Liver (tissue), 9 donors: ENCODE results near the gene GAS6. TPM values are rescaled to one million over a fixed set of nuclear protein-coding genes. Genes with fewer than 3 reads are reported as not detected.
"Not testable (repeated sequence)": the region's sequence is repeated elsewhere in the genome, so short reads cannot be mapped to it uniquely, and the experiment has no call there.

ENCODE experiments used
- DNase-seq: peaks from one replicate; pipeline ENCODE4 v3.0.0-alpha.2; 2017; ENCODE audit warnings: low spot score
- H3K27ac ChIP-seq, 2 donors: one replicate each; pipeline ENCODE4 v1.7.0; 2013; ENCODE audit warnings: inconsistent platforms in 2 of 2, low read length in 2 of 2, control low read depth in 1 of 2, low read depth in 1 of 2, mild to moderate bottlenecking in 1 of 2
- H3K27me3 ChIP-seq, 4 donors: one replicate each; pipeline versions ENCODE4 v1.6.1 to v1.7.0; 2013; ENCODE audit warnings: low read length in 3 of 4, inconsistent platforms in 1 of 4, mild to moderate bottlenecking in 1 of 4, moderate library complexity in 1 of 4; ENCODE audit not compliant: control insufficient read depth in 4 of 4, insufficient read depth in 4 of 4
- H3K36me3 ChIP-seq, 4 donors: one replicate each; pipeline versions ENCODE4 v1.6.1 to v1.7.0; 2013; ENCODE audit warnings: low read length in 3 of 4, mild to moderate bottlenecking in 3 of 4, low read depth in 1 of 4, moderate library complexity in 1 of 4; ENCODE audit not compliant: control insufficient read depth in 4 of 4, insufficient read depth in 3 of 4
- H3K4me1 ChIP-seq, 4 donors: one replicate each; pipeline versions ENCODE4 v1.6.1 to v1.7.0; 2013; ENCODE audit warnings: low read length in 3 of 4, mild to moderate bottlenecking in 3 of 4, moderate library complexity in 1 of 4; ENCODE audit not compliant: control insufficient read depth in 4 of 4, insufficient read depth in 4 of 4
- H3K4me3 ChIP-seq, 3 donors: one replicate each; pipeline versions ENCODE4 v1.6.1 to v1.7.0; 2013; ENCODE audit warnings: low read length in 3 of 3, control low read depth in 1 of 3, low read depth in 1 of 3, mild to moderate bottlenecking in 1 of 3
- H3K9ac ChIP-seq, 2 donors: one replicate each; pipeline ENCODE4 v1.7.0; 2013; ENCODE audit warnings: low read length in 2 of 2, mild to moderate bottlenecking in 2 of 2, moderate library complexity in 2 of 2, control low read depth in 1 of 2, low read depth in 1 of 2
- H3K9me3 ChIP-seq, 4 donors: one replicate each; pipeline versions ENCODE4 v1.6.1 to v1.7.0; 2013; ENCODE audit warnings: low read length in 3 of 4; ENCODE audit not compliant: control insufficient read depth in 4 of 4
- GABPA ChIP-seq, 2 donors: IDR thresholded peaks in 1 of 2; conservative IDR thresholded peaks in 1 of 2; 2 replicates each; pipeline ENCODE4 v1.6.1; 2016; ENCODE audit warnings: antibody characterized with exemption in 2 of 2, mild to moderate bottlenecking in 1 of 2, moderate library complexity in 1 of 2
- HNF4G ChIP-seq: IDR thresholded peaks from 2 replicates; pipeline ENCODE4 v1.6.1; 2016; ENCODE audit warnings: antibody characterized with exemption
- NR2F2 ChIP-seq: IDR thresholded peaks from 2 replicates; pipeline ENCODE4 v1.6.1; 2016; ENCODE audit warnings: antibody characterized with exemption
- RXRA ChIP-seq, 2 donors: IDR thresholded peaks; 2 replicates each; pipeline ENCODE4 v1.6.1; 2017 to 2018; ENCODE audit warnings: antibody characterized with exemption in 2 of 2, mild to moderate bottlenecking in 1 of 2
- SP1 ChIP-seq: IDR thresholded peaks from 2 replicates; pipeline ENCODE4 v1.6.1; 2018; ENCODE audit warnings: antibody characterized with exemption, mild to moderate bottlenecking
- YY1 ChIP-seq: IDR thresholded peaks from 2 replicates; pipeline ENCODE4 v1.6.1; 2016; ENCODE audit warnings: antibody characterized with exemption, mild to moderate bottlenecking
- WGBS: extraction: QIAGEN DNeasy Blood & Tissue Kit; methylation state at CpG from one replicate; pipeline ENCODE4 v1.1.7; 2013; 5-methylcytosine and 5-hydroxymethylcytosine counted together
- polyA plus RNA-seq, 2 donors: library from polyadenylated mRNA; stranded (reverse) in 1 of 2; unstranded in 1 of 2; fragments of 200-250 nt in 1 of 2; fragments of >200 nt in 1 of 2; fragmentation: Nextera tagmentation in 1 of 2; extraction: Ambion mirVana in 1 of 2; gene quantifications; one replicate each; pipeline versions ENCODE4 v1.2.1 to v1.2.3, GENCODE V29; 2013 to 2015
- total RNA-seq, 2 donors: library from RNA; depleted of rRNA; stranded (reverse); fragments of >200 nt; gene quantifications; one replicate each; pipeline ENCODE4 v1.2.3, GENCODE V29; 2014
- TF ChIP-seq, protein P1 (sequence below): fragments of 150-350 bp; IDR thresholded peaks from 2 replicates; pipeline ENCODE4 v1.5.1; 2017; ENCODE audit warnings: improper control_type of control experiment, low read depth, low read length; ENCODE audit not compliant: missing input control
- TF ChIP-seq, protein P2 (sequence below): IDR thresholded peaks from 2 replicates; pipeline ENCODE4 v1.6.1; 2016; ENCODE audit warnings: antibody characterized with exemption
- TF ChIP-seq, protein P3 (sequence below): IDR thresholded peaks from 2 replicates; pipeline ENCODE4 v1.6.1; 2016; ENCODE audit warnings: antibody characterized with exemption
- donor health status: healthy.
- donor health status: healthy.
- donor health status: healthy.
- donor health status: healthy.
- donor health status: healthy.

The GAS6 gene
- total and polyA plus RNA-seq, 4 donors: 2.5 to 30.2 (median 9.1) TPM

DNA sequence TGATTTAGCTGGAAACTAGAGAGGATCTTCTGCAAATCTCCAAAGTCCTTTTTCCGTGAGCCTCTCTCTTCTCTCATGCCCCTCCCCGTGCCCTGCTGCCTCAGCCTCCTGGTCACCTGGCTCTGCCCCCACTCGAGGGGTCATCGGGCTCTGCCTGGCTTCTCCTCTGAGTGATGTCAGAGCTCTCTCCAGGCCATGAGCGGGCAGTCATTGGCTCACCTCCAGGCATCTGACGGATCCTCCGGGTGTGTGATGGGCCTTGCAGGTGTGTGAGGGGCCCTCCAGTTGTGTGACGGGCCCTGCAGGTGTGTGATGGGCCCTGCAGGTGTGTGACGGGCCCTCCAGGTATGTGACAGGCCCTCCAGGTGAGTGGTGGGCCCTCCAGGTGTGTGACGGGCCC is 10.3 kb upstream of the GAS6 start:
- WGBS: 87% methylated on average over 10 of the region's 10 CpGs
- Histone ChIP-seq H3K4me1 (no peaks in the 10 kb centered on the region), H3K4me3 (no peak overlapping the region), H3K27ac (no peak overlapping the region), H3K9ac (no peak overlapping the region), H3K36me3 (no peaks in the 10 kb centered on the region), H3K9me3 (no peaks in the 10 kb centered on the region), H3K27me3 (no peaks in the 10 kb centered on the region)
- no peak for DNase-seq
- TF ChIP-seq NR2F2 (no peak), SP1 (no peak)

DNA sequence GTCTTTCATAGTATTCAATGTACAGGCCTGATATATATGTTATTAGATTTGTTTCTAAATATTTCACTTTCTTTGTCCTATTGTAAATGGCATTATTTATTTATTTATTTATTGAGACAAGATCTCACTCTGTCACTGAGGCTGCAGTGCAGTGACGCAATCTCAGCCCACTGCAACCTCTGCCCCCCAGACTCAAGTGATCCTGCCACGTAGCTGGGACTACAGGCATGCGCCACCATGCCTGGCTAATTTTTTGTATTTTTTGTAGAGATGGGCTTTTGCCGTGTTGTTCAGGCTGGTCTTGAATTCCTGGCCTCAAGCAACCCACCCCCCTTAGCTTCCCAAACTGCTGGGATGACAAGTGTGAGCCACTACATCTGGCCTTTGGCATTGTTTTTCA is 5.4 kb upstream of the GAS6 start:
- H3K27ac ChIP-seq: no peak overlapping the region
- no peaks in the 10 kb centered on the region for H3K36me3 ChIP-seq
- H3K27me3 ChIP-seq: no peaks in the 10 kb centered on the region
- H3K9ac ChIP-seq: no peak overlapping the region
- no peak overlapping the region for H3K4me3 ChIP-seq
- peaks cover 0 to 5% (median 4%) of the 10 kb centered on the region in 4 donors for H3K4me1 ChIP-seq
- no peak for DNase-seq
- TF ChIP-seq YY1 (no peak), HNF4G (no peak)
- H3K9me3 ChIP-seq: no peaks in the 10 kb centered on the region
- WGBS: 92% methylated on average over 4 of the region's 4 CpGs

DNA sequence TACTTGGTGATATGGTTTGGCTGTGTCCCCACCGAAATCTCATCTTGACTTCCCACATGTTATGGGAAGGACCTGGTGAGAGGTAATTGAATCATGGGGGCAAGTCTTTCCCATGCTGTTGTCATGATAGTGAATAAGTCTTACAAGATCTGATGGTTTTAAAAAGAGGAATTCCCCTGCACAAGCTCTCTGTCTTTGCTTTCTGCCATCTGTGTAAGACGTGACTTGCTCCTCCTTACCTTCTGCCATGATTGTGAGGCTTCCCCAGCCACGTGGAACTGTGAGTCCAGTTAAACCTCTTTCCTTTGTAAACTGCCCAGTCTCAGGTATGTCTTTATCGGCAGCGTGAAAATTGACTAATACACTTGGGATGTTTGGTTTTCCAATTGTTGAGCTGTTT is 4.0 kb upstream of the GAS6 start:
- not testable (repeated sequence) for H3K9me3 ChIP-seq, DNase-seq, H3K36me3 ChIP-seq, H3K4me3 ChIP-seq, H3K27me3 ChIP-seq, H3K9ac ChIP-seq, H3K27ac ChIP-seq
- 63% methylated on average over 5 of the region's 5 CpGs for WGBS
- peaks cover 0 to 16% (median 7%) of the 10 kb centered on the region in 4 donors for H3K4me1 ChIP-seq

DNA sequence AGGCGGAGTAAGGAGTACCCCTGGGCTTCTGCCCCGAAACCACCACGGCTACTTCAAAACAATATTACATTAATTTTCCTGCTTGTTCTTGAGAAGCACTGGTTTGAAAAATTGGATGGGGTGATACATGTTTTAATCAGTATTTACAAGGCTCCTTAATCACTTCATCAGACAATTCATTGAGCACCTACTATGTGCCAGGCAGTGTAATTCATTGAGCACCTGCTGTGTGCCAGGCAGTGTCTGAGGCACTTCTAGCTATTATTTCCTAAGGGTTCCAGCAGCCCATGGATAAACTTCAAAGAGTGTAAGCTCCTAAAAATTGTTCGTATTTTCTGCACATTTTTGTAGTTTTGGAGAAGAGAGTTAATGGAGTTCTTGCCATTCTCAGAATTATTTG is 1.6 kb upstream of the GAS6 start:
- WGBS: 90% methylated on average over 4 of the region's 4 CpGs
- TF ChIP-seq, protein P1, sequence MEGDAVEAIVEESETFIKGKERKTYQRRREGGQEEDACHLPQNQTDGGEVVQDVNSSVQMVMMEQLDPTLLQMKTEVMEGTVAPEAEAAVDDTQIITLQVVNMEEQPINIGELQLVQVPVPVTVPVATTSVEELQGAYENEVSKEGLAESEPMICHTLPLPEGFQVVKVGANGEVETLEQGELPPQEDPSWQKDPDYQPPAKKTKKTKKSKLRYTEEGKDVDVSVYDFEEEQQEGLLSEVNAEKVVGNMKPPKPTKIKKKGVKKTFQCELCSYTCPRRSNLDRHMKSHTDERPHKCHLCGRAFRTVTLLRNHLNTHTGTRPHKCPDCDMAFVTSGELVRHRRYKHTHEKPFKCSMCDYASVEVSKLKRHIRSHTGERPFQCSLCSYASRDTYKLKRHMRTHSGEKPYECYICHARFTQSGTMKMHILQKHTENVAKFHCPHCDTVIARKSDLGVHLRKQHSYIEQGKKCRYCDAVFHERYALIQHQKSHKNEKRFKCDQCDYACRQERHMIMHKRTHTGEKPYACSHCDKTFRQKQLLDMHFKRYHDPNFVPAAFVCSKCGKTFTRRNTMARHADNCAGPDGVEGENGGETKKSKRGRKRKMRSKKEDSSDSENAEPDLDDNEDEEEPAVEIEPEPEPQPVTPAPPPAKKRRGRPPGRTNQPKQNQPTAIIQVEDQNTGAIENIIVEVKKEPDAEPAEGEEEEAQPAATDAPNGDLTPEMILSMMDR: no peak
- TF ChIP-seq, protein P2, sequence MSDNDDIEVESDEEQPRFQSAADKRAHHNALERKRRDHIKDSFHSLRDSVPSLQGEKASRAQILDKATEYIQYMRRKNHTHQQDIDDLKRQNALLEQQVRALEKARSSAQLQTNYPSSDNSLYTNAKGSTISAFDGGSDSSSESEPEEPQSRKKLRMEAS: no peak
- TF ChIP-seq RXRA (IDR thresholded peaks at IDR 0.05) (no peak), GABPA (IDR thresholded peaks at IDR 0.05 in 1 of 2, conservative IDR thresholded peaks at IDR 0.05 in 1 of 2) (no peak)
- TF ChIP-seq, protein P3, sequence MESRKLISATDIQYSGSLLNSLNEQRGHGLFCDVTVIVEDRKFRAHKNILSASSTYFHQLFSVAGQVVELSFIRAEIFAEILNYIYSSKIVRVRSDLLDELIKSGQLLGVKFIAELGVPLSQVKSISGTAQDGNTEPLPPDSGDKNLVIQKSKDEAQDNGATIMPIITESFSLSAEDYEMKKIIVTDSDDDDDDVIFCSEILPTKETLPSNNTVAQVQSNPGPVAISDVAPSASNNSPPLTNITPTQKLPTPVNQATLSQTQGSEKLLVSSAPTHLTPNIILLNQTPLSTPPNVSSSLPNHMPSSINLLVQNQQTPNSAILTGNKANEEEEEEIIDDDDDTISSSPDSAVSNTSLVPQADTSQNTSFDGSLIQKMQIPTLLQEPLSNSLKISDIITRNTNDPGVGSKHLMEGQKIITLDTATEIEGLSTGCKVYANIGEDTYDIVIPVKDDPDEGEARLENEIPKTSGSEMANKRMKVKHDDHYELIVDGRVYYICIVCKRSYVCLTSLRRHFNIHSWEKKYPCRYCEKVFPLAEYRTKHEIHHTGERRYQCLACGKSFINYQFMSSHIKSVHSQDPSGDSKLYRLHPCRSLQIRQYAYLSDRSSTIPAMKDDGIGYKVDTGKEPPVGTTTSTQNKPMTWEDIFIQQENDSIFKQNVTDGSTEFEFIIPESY: no peak
- H3K27me3 ChIP-seq: no peaks in the 10 kb centered on the region

More for the DNA sequence above, 1.6 kb upstream of the GAS6 start:
- no peak overlapping the region for H3K4me3 ChIP-seq
- no peak overlapping the region for H3K9ac ChIP-seq
- no peak overlapping the region for H3K27ac ChIP-seq
- H3K9me3 ChIP-seq: no peaks in the 10 kb centered on the region
- H3K4me1 ChIP-seq: peaks cover 6 to 22% (median 9%) of the 10 kb centered on the region in 4 donors
- no peaks in the 10 kb centered on the region for H3K36me3 ChIP-seq
- DNase-seq: no peak
